ENCODE data around the gene SPOPL.
A peak's percentile ranks its signal among the peaks of the same experiment; 100 is the strongest.
"Not testable (repeated sequence)": the region's sequence is repeated elsewhere in the genome, so short reads cannot be mapped to it uniquely, and the experiment has no call there.

Gene SPOPL

GRCh38 chr2:138518860-138519259, 17.3 kb downstream of the SPOPL start:
- no peak for DNase-seq (ENCODE audit: low read depth, low spot score)
- H3K27ac ChIP-seq: no peak overlapping the region

DNA sequence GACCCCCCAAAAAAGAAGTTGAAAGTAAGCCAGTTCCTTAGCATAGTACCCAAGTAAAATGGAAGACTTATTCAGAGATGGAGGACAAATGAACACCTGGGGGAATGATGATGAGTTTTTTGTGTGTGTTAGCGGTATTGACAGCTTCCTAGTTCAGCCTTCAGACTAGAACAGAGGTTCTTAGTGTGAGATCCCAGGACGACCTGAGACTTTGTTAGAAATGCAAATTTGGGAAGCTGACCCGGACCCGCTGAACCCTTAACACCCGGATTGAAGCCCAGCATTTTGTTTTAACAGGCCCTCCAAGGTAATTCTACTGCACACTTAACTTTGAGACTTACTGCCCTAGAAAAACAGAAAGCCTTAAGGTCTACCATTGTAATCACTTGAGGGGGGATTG, 20.3 kb downstream of the SPOPL start:
- H3K27ac ChIP-seq: no peak overlapping the region

DNA sequence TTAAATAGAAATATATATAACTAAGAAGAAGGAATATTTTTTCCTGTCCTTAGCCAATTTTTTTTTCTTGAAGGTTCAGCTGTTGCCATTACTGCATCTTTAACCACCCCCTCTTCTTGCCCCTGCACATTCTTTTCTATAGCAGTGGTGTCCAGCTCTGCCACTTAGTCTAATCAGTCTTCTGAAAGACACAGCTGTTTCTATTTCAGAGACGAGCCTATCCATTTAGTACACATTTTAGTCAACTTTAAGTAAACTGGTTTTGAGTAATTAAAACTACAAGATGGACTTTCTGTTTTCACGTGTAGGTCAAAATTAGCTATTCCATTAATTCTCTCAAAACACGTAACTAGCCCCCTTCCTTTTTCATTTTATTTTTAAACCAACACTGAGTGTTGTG, 21.0 kb downstream of the SPOPL start:
- DNase-seq (ENCODE audit: low read depth, low spot score): no peak
- no peak overlapping the region for H3K27ac ChIP-seq

More for the DNA sequence above, 20.3 kb downstream of the SPOPL start:
- no peak for DNase-seq (ENCODE audit: low read depth, low spot score)

DNA sequence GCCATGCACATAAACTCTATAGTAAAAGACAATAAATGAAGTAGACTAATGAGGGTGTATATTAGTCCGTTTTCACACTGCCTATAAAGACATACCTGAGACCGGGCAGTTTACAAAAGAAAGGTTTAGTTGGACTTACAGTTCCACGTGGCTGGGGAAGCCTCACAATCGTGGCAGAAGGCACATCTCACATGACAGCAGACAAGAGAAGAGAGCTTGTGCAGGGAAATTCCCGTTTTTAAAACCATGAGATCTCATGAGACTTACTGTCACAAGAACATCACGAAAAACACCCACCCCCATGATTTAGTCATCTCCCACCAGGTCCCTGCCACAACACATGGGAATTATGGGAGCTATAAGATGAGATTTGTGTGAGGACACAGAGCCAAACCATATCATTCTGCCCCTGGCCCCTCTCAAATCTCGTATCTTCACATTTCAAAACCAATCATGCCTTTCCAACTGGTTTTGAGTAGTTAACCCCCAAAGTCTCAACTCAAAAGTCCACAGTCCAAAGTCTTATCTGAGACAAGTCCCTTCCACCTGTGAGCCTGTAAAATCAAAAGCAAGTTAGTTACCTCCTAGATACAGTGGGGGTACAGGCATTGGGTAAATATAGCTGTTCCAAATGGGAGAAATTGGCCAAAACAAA, 21.6 kb downstream of the SPOPL start:
- not testable (repeated sequence) for H3K27ac ChIP-seq; DNase-seq (ENCODE audit: low read depth, low spot score)

DNA sequence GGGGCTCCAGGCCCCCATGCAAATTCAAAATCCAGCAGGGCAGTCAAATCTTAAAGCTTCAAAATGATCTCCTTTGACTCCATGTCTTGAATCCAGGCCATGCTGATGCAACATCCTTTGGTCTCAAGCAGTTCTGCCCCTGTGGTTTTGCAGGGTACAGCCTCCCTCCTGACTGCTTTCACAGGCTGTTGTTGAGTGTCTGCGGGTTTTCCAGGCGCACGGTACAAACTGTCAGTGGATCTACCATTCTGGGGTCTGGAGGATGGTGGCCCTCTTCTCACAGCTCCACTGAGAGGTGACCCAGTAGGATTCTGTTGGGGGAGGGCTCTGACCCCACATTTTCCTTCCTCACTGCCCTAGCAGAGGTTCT, 22.1 kb downstream of the SPOPL start:
- DNase-seq (ENCODE audit: low read depth, low spot score); H3K27ac ChIP-seq: not testable (repeated sequence)

GRCh38 chr2:138524353-138524752, 22.8 kb downstream of the SPOPL start:
- not testable (repeated sequence) for H3K27ac ChIP-seq

DNA sequence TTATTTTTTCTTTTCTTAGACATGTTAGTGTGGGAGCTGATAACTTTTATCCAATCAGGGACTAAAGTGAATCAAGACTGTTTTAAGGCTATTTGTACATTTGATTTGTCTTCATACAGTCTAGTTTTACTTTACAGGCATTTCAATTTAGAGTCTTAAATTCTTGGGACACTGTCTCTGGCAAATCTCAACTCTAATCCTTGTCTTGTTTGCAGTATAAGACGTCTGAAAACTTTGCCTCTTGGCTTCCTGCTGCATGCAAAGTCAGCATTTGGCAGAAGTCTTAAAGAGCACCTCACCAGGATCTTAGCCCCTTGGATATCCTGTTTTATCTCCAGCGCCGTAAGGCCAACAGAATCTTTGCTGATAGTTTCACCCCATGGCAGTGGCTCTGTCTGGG, 30.3 kb downstream of the SPOPL start:
- DNase-seq (ENCODE audit: low read depth, low spot score): no peak
- H3K27ac ChIP-seq: no peak overlapping the region

More at GRCh38 chr2:138524353-138524752, 22.8 kb downstream of the SPOPL start:
- not testable (repeated sequence) for DNase-seq (ENCODE audit: low read depth, low spot score)

DNA sequence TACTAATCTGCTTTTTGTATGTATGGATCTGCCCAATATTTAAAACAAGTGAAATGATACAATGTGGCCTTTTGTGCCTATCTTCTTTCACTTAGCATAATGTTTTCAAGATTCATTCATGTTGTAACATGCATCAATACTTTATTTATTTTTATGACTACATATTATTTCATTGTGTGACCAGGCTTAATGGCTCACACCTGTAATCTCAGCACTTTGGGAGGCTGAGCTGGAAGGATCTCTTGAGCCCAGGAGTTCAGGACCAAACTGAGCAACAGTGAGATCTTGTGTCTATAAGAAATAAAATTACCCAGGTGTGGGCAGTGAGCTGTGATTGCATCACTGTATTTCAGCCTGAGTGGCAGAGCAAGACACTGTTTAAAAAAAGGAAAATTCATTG, 33.2 kb downstream of the SPOPL start:
- no peak for DNase-seq (ENCODE audit: low read depth, low spot score)
- H3K27ac ChIP-seq: peak overlapping the region; percentile 43

GRCh38 chr2:138536302-138536701, 34.7 kb downstream of the SPOPL start:
- no peak overlapping the region for H3K27ac ChIP-seq
- DNase-seq (ENCODE audit: low read depth, low spot score): no peak

- no peak for DNase-seq (ENCODE audit: low read depth, low spot score)
- H3K27ac ChIP-seq: no peak overlapping the region
Observed at GRCh38 chr2:138536740-138537139, 35.2 kb downstream of the SPOPL start.

- H3K27ac ChIP-seq: no peak overlapping the region
- DNase-seq (ENCODE audit: low read depth, low spot score): no peak
Observed at GRCh38 chr2:138537170-138537915, 35.8 kb downstream of the SPOPL start.

DNA sequence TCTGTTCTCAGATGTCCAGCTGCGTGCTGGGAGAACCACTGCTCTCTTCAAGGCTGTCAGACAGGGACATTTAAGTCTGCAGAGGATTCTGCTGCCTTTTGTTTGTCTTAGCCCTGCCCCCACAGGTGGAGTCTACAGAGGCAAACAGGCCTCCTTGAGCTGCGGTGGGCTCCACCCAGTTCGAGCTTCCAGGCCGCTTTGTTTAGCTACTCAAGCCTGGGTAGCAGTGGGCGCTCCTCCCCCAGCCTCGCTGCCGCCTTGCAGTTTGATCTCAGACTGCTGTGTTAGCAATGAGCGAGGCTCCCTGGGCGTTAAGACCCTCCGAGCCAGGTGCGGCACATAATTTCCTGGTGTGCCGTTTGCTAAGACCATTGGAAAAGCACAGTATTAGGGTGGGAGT, 42.6 kb downstream of the SPOPL start:
- H3K27ac ChIP-seq; DNase-seq (ENCODE audit: low read depth, low spot score): not testable (repeated sequence)

DNA sequence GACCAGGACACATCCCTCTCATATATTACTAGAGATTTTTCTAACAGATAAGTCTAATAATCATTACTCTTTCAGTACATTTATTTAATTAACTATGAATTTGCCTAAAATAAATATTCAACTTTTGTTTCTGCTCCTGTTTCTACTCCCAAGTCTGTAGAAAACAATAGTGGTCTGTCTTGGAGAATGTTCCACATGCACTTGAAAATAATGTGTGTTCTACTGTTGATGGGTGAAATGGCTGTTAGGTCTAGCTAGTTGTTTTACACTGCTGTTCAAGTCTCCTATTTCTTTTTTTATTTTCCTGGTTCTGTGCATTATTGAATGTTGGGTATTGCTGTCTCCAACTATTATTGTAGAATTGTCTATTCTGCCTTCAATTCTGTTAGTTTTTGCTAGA, 47.2 kb downstream of the SPOPL start:
- DNase-seq (ENCODE audit: low read depth, low spot score): no peak
- H3K27ac ChIP-seq: no peak overlapping the region

DNA sequence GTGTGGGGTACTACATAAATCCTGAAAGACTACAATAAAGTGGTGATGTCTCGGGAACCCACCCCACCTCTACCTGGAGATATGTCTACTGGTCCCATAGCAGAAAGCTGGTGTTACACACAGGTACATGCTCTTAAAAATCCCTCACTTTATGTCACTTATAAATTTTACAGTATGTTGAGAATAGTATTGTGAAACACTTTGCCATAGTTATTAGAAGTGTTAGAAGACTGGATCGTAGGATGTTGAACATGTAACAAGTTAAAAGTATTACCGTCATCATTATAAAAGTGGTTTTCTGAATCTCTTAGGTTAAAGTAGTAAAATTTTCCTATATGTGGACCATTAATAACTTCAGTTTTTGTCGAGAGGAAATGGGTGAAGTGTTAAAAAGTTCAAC, 48.6 kb downstream of the SPOPL start:
- no peak for DNase-seq (ENCODE audit: low read depth, low spot score)

DNA sequence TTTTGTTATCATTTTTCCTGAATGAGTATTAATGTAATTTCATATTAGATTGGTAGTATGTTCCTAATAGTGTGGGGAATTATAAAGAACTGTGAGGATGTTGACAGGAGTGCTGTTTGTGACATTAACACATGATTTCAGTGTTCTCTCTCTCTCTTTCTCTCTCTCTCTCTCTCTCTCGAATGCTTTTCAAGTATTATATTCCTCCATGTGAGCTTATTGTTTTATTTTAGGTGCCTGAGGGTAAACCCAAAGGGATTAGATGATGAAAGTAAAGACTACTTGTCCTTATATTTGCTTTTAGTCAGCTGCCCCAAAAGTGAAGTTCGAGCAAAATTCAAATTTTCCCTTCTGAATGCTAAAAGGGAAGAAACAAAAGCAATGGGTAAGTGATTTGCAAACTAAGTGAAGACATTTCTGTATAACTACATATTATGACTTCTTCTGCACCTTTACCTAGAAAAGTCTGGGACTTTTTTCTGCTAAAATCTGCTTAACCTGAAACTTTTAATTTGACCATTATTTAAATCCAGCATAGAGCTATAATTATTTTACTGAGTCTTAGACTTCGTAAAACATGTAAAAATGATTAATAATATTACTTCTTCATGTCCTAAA, 49.2 kb downstream of the SPOPL start:
- H3K27ac ChIP-seq: no peak overlapping the region
- DNase-seq (ENCODE audit: low read depth, low spot score): no peak

More for the DNA sequence above, 48.6 kb downstream of the SPOPL start:
- H3K27ac ChIP-seq: no peak overlapping the region

DNA sequence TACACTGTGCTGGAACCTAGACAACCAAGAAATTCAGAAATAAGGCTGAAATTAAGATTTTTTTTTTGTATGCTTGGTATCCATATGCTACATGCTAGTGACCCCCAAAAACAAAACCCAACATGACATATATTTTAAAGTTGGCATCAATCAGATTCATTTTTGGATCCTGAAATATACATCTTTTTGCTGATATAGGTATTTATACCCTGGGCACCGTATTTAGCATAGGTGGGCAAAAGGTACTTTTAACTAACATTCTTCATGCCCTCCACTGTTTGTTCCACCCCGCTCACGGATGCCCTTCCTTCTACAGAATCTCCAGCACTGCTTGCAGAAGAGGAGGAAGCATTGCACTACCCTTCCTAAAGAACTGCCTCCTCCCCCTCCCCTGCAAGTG, 52.6 kb downstream of the SPOPL start:
- H3K27ac ChIP-seq: no peak overlapping the region
- DNase-seq (ENCODE audit: low read depth, low spot score): no peak

DNA sequence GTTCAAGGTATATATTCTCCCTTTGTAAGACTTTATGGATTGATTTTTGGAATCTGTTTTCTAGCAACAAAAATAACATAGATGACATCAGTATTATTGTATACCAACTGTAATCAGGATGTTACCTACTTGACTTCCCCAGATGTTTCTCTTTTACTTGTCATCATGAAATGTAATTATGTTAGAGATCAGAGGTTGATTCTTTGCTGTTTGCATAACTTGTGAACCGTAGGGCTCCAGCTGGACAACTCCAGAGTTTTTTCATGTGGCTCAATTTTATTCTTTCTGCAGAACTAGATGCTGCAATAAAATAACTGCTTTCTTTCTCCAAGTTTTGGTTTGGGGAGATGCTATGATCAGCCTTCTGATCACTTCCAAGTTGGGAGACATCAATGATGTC, 58.1 kb downstream of the SPOPL start:
- H3K27ac ChIP-seq: no peak overlapping the region
- DNase-seq (ENCODE audit: low read depth, low spot score): no peak

DNA sequence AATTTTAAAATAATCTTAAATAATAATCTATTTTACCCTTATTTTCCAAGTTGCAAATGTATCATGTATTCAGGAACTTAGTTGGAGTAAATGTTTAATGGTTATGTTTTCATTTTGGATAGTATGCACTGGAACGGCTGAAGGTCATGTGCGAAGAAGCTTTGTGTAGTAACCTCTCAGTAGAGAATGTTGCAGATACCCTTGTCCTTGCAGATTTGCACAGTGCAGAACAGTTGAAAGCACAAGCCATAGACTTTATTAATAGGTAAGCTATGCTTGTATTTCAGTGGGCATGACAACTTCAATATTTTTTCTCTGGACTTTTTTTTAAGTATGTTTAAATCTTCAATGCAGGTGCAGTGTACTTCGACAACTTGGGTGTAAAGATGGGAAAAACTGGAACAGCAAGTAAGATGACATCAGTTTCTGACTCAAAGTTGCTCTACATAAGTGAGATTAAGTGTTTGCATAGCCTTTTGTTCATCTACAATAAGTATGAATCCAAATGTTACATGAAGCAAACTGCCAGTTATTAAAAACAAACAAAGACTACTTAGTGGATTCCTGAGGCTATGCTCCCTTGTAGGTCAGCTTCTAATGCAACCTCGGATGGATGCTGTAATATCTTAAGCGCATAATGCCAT, 63.1 kb downstream of the SPOPL start:
- H3K27ac ChIP-seq: peak overlapping the region; percentile 50
- DNase-seq (ENCODE audit: low read depth, low spot score): peak; percentile 34

- peak overlapping the region; percentile 50 for H3K27ac ChIP-seq
- peak; percentile 5 for DNase-seq (ENCODE audit: low read depth, low spot score)
Observed at GRCh38 chr2:138565230-138565598, 63.6 kb downstream of the SPOPL start.

DNA sequence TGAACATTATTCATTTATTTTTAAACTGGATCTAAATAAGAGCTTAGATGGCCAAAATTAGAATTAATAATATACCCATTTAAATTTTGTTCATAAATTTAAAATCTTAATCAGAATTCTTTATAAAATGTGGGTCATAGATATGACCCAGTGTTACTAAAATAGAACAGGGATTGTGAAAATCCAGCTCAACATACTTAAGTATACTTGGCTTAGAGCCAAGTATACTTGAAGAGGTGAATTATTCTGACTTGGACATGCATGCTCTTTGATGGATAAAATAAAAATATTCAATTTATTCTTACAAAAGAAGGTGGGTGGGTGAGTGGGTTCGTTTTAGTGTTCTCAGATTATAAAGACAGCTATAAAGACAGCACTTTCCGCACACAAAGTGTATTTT, 70.7 kb downstream of the SPOPL start:
- no peak for DNase-seq (ENCODE audit: low read depth, low spot score)
- H3K27ac ChIP-seq: no peak overlapping the region

GRCh38 chr2:138577066-138577465, 75.5 kb downstream of the SPOPL start:
- no peak for DNase-seq (ENCODE audit: low read depth, low spot score)
- H3K27ac ChIP-seq: no peak overlapping the region
